NCI-H524 treated with DMSO at 0.1 percent for 48 hours (cell line): Measurements from ENCODE around the gene RTN4.
A peak's percentile ranks its signal among the peaks of the same experiment; 100 is the strongest.

Source experiments
- DNase-seq: peaks from one replicate; lab custom pipeline; 2025; lab: John Stamatoyannopoulos, UW

RTN4 gene

DNA sequence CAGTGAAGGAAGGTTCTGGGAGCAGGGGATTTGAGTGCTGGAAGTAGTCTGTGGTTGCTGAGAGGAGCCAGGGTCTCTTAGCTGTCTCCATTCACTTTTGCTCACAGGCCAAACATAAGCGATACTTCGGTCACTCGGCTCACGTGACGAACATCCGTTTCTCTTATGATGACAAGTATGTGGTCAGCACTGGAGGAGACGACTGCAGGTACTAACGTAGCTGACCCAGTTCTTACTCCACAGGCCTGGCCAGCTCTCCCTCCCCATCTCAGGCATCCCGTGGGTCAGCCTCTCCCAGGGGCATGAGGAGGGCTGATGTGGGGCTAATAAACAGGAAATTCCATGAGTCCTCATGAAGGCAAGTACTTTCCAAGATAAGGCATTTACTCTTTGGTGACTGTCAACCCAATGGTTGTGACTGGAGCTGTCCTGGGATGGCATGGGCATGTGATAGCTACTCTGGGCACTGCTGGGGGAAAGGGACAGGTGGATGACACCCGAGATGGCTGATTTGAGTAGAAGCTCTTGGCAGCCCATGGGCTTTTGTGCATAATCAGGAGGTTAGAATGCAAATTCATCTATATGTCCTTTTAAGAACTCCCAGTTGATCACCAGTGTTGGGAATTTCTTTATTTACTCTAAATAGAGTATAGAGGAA, 81.6 kb downstream of the RTN4 start:
- DNase-seq = no peak

DNA sequence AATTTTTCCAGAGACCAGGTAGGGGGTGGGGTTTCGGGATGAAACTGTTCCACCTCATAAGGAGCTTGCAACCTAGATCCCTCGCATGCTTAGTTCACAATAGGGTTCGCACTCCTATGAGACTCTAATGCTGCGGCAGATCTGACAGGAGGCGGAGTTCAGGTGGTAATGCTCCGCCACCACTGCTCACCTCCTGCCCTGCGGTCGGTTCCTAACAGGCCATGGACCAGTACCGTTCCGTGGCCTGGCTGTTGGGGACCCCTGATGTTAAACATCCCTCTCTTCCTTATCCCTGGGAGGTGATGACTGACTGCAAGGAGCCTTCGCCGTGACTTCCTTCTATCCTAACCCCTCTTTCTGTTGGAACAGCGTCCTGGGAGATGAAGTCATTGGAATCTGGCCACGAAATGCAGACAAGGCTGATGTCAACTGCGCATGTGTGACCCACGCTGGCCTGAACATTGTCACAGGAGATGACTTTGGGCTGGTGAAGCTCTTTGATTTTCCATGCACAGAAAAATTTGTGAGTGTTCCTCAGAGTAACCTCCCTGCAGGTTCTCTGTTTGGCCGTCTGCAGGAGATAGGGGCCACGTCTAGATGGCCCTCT, 82.4 kb downstream of the RTN4 start:
- no peak for DNase-seq

DNA sequence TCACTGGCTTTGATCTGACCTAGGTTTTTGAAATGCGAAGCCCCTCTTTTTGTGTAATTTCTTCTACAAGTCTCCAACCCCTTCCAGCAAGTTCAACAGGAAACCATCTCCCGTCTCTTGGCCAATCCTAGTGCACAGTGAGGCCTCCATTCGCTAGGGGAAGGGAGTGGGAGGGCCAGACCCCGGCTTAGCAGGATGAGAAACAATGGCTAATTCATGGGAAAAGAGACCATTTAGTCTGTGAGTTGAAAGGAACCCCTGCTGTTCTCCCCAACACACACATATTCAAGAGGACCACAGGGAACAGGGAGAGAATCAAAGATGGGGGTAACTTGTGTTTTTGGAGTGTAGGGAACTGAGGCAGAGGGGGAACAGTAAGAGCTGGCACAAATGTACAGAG, 83.0 kb downstream of the RTN4 start:
- DNase-seq = no peak

DNA sequence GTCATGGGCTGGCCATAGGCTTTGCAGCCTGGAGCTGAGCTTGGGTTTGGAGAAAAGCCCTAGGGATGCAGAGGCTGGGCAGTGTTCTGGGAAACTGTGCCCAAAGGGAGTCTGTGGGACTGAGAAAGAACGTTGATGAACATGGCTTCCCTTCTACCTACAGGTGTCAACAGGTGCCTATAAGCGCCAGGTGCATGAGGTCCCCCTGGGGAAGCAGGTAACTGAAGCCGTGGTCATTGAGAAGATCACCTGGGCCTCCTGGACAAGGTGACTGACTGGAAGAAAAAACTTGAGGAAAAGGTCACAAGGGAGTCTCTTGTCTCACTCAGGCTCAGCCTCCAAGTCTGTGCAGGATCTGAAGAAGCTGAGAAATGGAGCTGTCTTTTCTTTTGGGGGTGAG, 83.4 kb downstream of the RTN4 start:
- DNase-seq = no peak

DNA sequence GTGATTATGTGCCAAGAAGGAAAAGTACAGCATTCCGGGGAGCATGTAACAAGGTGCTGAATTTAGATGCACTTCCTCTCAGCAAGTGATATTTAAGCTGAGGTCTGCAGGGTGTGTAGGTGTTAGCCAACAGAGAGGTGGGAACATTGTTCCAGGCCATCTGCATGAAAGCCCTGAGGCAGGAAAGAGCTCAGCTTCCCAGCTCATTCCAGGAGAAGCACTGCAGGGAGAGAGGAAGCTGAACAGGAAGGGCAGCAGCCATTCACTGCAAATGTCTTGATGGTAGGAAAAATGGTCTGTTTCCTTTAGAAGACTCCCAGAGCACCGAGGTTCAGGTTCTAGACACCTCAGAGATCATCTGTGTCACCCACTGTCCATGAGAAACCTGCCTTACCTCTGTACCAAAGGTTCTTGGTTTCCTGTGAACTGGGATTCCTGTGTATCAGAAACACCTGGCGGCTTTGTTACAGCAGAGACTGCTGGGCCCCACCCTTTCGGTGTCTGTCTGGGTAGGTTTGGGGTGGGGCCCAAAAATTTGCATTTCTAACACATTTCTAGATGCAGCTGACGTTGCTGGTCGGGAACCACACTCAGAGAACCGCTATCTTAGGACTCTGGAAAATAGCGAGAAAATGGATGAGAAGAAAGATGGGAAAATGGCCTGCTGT, 84.0 kb downstream of the RTN4 start:
- DNase-seq = no peak

DNA sequence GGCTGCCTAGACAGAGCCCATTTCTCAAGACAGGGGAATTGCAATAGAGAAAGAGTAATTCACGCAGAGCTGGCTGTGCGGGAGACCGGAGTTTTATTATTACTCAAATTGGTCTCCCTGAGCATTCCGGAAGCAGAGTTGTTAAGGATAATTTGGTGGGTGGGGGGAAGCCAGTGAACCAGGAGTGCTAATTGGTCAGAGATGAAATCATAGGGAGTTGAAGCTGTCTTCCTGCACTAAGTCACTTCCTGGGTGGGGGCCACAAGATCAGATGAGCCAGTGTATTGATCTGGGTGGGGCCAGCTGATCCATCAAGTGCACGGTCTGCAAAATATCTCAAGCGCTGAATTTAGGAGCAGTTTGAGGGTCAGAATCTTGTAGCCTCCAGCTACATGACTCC, 84.8 kb downstream of the RTN4 start:
- DNase-seq = no peak

DNA sequence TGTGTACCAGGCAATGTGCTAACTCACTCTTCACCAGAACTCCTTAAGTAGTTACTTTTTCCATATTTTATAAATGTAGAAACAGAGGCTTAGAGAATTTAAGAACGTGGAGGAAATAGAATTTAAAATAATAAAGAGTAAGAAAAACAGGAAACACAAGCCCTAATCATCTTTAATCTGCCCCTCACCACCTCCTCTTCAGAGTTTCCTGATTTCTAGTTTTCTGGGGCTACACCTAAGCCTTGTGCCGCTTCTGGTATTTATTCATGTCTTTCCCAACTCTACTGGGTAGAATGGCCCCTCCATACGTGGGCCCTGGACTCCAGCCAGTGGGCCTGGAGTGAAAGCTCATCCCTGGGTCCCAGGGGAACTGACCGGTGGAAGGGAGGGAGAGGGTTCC, 85.4 kb downstream of the RTN4 start:
- no peak for DNase-seq

DNA sequence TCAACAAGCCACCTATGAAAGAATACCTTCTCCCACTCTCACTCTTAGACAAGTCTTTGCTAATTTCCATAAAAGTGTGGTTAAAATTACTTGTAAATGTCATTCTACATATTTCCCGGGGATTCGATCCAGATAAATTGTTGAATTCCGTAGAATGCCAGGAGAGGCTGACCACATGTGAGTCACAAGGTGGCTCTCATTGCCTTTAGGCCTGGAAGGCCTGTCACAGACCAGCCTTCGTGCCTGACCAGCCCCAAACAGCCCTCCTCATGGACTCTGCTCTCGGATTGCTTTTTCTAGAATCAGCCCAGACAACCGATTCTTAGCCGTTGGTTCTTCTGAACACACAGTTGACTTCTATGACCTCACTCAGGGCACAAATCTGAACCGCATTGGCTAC, 86.0 kb downstream of the RTN4 start:
- DNase-seq = no peak

DNA sequence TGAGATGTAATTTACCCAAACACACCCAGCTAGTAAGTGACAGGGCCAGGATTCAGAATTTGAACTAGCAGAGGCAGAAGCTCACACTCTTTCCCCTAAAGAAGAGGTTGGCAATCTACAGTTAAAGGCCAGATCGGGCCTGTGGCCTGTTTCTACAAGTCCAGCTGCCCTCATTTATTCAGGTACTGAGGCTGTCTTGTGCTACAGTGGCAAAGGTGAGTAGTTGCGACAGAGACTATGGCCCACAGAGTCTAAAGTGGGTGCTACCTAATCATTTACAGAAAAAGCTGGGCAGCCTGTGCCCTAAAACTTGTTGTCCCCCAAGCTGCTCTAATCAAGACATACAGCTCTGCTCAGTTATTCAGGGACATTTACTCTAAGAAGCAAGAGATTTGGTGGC, 86.8 kb downstream of the RTN4 start:
- DNase-seq = no peak

DNA sequence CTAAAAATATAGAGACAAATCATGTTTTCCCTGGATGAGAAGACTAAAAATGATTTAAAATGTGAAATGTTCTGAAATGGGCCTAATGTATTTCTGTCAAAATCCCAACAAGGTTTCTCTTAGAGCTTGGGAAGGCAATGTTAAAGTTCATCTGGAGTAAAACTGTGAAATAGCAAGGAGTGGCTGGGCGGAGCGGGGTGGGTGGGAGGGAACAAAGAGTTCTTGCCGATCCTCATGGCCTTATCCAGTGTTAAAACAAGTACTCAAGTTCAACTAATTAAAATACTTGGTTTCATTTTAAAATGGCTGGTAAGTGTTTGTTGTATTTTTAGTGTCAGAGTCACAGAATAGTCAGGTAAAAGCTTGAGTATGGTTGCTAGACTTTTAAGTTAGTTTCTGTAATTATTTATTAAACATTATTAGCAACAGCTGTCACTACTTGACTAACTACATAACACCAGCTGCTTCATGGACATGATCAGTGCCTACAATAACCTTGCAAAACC, 87.3 kb downstream of the RTN4 start:
- peak; percentile 41 for DNase-seq

DNA sequence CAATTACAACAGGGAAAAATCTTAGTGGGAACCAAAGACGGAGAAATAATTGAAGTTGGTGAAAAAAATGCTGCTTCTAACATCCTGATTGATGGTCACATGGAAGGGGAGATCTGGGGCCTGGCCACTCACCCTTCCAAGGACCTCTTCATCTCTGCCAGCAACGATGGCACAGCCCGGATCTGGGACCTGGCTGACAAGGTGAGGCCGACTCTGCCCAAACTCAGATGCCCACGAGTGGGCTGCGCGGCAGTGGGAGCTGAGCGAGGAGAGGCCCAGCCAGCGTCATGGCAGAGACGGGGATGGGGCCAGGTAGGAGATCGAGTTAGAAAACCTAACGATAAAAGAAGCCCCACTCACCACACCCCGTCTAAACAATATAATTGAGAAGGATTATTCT, 87.7 kb downstream of the RTN4 start:
- no peak for DNase-seq

DNA sequence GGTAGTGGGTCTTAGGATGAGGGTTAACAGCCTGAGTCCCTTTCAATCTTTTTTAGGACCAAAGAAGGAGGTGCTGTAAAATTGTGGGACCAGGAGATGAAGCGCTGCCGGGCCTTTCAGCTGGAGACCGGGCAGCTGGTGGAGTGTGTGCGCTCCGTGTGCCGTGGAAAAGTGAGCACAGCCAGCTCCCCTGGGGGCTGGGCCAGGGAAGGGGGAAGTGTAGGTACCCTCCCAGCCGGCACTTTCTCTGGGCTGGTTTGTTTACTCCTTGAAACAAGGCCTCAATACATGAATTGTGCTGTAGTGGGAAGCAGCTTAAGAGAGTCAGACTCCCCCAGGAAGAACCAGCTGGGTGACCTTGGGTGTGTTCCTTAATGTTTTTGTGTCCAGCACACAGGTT, 90.1 kb downstream of the RTN4 start:
- no peak for DNase-seq

DNA sequence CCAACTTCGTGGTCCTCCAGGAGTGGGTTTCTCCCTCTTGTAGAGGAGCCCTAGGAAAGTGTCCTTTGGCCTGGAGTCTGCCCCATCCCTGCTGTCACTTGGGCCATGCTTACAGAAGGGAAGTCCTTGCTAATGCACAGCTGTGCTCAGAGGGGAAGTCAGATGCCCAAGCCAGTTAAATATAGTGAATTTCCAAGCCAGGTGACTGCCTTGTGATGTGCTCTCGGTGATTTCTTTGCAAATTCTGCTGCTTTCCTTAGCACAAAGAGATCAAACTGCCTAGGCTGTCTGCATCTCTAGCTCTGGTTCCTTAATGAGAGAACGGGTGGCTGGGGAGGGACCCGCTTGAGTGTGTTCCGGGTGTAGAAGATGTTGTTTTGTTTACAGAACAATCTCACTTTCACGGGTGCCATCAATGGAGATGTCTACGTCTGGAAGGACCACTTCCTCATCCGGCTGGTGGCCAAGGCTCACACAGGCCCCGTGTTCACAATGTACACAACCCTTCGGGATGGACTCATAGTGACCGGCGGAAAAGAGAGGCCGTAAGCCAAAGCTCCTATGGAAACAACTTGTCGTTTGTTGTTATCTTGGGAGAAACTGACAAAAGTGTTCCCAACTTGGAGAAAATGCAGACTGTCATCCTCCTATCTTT, 91.4 kb downstream of the RTN4 start:
- DNase-seq = no peak

DNA sequence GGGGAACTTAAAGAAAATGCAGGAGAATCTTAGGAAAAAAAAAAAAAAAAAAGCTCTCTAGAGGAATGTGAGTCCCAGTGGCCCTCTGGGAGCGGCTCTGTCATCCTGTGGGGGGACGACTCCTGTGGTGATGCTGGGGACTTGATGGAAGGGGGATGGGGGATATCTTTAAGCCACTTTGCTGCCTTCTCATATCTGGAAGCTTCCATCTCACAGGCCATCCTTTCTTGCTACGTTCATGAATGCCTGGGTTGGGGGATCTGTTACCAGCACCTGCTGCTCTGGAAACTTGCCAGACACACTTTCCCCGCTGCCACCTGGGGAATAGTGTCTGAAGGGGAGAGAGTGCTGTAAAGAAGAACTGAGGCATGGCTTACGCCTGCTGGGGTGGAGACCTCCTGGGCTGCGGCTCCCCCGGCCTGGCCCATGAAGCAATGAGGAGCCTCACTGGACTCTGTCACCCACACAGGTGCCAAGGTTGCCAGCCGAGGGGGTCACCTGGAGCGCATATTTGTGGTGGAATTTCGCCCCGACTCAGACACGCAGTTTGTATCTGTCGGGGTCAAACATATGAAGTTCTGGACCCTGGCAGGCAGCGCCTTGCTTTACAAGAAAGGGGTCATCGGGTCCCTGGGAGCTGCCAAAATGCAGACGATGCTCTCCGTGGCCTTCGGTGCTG, 92.8 kb downstream of the RTN4 start:
- DNase-seq = peak; percentile 11

DNA sequence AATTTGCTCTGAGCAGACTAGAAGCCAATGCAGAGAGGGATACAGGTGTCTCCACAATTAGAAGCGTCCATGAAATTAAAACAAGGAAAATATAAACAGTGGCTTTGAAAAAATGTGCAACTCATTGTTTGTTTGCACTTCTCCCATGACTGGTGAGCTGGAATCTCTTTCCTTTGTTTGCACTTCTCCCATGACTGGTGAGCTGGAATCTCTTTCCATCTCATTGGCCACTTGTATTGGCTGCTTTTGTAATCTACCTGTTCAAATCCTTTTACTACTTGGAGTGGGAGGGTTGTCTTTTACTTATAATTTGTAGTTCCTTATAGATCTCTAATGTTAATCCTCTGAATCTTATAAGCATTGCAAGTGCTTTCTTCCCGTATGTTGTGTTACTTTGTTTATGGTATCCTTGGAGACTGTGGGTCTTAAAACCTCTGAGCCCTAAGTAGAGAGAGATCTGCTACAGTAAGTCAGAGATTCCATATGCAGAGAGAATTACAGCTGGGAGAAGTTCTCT, 94.1 kb downstream of the RTN4 start:
- no peak for DNase-seq

DNA sequence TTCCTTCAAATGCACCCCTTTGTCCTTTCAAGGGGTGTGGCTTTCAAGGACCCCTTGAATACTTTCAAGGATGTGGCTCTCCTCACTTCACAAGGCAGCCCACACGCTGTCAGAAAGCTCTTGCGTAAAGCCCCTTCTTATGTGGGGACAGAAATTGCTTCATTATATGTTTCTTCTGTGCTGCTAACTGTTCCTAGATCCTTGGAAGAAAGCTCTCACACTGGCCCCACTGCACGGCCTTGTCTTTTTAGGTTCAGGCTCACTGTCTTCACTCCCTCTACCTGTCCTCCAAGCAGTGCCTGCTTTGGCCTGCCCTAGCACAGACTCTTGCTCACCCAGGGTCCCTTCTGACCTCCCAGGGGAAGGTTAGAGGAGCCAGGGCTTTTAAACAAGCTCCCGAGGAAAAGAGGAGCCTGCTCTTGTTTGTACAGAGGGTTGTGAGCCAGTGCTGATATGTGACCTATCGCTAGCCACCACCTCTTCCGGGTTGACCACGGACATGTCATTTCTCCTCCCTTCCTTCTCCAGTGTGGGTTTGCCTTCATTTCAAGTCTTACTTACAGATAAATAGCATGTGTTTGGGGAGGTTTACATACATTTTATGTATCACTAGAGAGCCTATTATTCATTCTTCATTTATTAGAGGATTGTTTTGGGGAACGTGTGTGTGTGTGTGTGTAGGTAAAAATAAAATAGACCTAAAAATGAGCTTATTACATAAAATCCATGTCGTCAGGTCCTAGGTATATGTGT, 94.7 kb downstream of the RTN4 start:
- no peak for DNase-seq

DNA sequence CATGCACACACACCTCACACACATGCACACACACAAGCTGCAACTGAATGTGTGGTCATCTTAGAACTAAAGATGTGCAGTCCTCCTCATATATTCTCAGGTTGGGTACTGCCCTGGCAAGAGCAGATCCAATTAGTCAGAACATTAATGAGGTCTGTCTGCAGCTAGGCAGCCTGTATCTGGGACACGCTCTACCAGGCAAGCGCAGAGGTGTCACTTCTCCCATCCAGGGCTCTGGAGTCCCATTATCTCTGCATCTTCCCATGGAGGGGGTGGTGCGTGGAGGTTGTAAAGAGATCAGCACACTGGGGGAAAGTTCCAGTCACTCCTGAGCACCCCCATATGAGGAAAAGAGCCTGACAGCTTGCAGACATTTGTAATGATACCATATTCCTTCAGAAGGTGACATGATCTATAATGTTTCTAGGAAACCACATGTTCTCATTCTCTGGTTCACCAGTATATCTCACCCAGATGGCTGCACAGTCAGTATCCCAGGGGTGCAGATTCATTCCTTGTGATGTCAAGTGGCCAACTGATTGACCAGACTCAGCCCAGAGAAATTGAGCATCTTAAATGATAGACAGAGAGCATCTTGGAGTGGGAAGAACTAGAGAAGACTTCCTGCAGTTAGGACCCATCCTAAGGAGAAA, 95.4 kb downstream of the RTN4 start:
- DNase-seq = no peak

DNA sequence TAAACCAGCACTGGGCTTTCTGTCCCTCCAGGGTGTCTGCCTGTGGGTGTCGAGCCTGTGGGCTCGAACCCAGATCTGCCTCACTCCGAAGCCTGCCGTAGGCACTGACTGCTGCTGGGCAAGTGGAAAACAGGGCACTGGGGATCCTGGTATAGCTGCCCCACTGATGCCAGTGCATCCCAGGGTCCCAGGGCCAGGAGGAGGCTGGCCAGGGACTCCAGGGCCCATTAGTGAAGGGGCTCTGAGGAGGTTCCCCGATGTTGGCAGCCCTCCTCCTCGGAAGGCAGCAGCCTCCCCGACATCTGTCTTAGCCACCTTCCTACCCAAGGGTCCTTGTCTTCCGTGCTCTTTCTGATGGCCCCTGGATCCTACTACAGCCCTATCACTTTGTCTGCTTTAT, 96.1 kb downstream of the RTN4 start:
- DNase-seq = no peak

DNA sequence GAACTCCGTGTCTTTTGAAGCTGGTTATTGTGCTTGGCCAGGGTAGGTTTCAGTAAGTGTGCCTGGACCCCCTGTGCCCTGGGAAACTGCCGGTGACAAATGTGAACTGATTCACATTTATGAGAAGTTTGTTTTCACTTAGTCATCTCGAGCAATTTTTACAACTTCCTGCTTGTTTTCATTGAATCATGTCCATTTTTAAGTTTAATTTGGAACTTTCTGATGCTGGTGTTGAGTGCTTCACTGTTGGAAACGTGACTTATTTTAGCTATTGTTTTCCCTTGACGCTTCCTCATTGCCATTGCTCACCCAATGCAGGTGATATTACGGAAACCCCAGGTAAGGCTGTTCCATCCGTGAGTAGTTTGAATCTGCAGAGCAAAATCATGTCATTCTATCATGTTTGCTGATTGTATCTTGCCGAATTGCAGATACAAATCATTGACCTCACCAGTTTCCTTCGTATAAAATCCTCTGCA, 97.2 kb downstream of the RTN4 start:
- no peak for DNase-seq

DNA sequence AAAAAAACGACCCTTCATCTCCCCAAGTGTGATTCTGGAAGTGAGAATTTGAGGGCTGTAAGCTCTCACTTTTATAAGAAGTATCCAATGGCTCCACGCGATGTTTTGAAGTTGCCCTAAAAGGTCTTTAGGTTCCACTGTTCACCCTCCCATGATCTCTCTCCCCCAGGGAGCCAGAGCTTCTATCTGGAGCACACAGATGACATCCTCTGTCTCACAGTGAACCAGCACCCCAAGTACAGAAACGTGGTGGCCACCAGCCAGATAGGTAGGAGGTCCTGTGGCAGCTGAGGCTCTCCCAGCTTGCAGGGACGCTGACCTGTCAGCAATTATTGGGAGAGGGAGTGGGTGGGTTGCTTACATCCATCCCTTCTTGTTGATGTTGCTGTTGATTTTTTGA, 97.8 kb downstream of the RTN4 start:
- DNase-seq = no peak

DNA sequence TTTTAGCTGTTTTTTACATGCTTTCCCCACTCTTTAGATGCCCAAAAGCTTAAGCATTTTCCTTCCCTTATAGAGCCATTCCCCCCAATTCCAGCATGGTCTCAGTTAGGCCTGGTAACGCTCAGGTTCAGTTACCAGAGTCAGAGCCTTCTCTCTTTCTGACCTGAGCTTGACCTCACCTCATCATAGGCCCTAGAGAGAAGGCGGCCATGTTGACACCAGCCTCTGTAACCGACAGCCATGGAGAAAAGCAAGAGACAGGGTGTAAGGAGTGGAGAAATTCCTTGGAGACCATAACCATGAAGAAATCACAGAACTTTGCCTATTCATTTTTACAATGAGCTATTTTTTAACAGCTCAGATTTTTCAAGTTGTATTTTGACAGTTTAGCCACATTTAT, 99.4 kb downstream of the RTN4 start:
- no peak for DNase-seq
